BLaER1 treated with 17β-estradiol and CSF1 and Interleukin-3, amounts not matched to agents 10 nM and 100 nM (cell line): Measurements from ENCODE around the gene GALC.

Source experiments
- H3K27ac ChIP-seq, 11 experiments: shearing (Covaris generic); formaldehyde crosslinking; 2 replicates each; pipeline ENCODE4 v1.8.1; 2022
- H3K27me3 ChIP-seq, 11 experiments: shearing (Covaris generic); formaldehyde crosslinking; 2 replicates each; pipeline ENCODE4 v1.8.1; 2022
- H3K36me3 ChIP-seq, 11 experiments: shearing (Covaris generic); formaldehyde crosslinking; 2 replicates each; pipeline ENCODE4 v1.8.1; 2022
- H3K4me1 ChIP-seq, 10 experiments: shearing (Covaris generic); formaldehyde crosslinking; 2 replicates each; pipeline ENCODE4 v1.8.1; 2022
- H3K4me2 ChIP-seq, 11 experiments: shearing (Covaris generic); formaldehyde crosslinking; 2 replicates each; pipeline ENCODE4 v1.8.1; 2022
- H3K4me3 ChIP-seq, 10 experiments: shearing (Covaris generic); formaldehyde crosslinking; 2 replicates each; pipeline ENCODE4 v1.8.1; 2022
- H3K9ac ChIP-seq, 11 experiments: shearing (Covaris generic); formaldehyde crosslinking; 2 replicates each; pipeline ENCODE4 v1.8.1; 2022
- H3K9me3 ChIP-seq, 11 experiments: shearing (Covaris generic); formaldehyde crosslinking; replicated peaks in 1 of 11; 2 replicates each; pipeline ENCODE4 v1.8.1; 2022
- H4K20me1 ChIP-seq, 11 experiments: shearing (Covaris generic); formaldehyde crosslinking; 2 replicates each; pipeline ENCODE4 v1.8.1; 2022
- Cebpa-rat ChIP-seq, 11 experiments: shearing (Covaris generic); IDR thresholded peaks; 2 replicates each; pipeline ENCODE4 v1.8.1; 2022

Gene GALC

DNA sequence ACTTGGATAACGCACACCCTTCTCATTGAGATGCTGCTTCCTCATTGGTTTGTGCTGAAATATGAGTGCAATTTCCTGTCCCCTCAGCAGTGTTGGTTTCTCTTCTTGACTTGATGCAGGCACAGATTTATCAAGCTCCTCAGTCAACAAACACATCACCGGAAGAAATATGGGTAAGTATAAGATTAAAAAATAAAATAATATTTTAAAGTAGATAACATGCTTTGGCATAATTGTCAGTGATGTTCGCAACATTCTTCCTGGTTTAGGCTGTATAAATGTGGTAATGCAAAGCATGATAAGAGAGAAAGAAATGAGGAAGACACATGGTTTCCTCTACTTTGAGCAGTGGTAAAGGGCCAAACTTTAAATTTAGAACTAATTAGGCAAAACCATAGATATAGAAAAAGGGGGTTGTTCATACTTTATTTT, 12.1 kb upstream of the GALC start, which contains the start of gene GPR65:
TSS of gene GPR65 (plus strand) at position 86 of the 432 bp plus-strand sequence. CDS start 5,713 bp downstream, outside the sequence.
- H3K9ac ChIP-seq, result peak within 1 kb of the TSS; percentile 68 to 89 (median 80)
- peak within 1 kb of the TSS; percentile 77 to 99 (median 84) for H3K4me2 ChIP-seq
- peak in 1 of 11 experiments; percentile 49; a peak in 1 of 22 replicates for TF ChIP-seq Cebpa-rat (IDR thresholded peaks at IDR 0.05)
- H4K20me1 ChIP-seq, result peaks cover 0 to 16% (median 0%) of the 10 kb centered on the region in 11 experiments; a peak in 2 of 22 replicates
- H3K36me3 ChIP-seq, result peaks cover 0 to 20% (median 0%) of the 10 kb centered on the region in 11 experiments; a peak in 8 of 22 replicates
- H3K4me3 ChIP-seq, result peak within 1 kb of the TSS; percentile 54 to 71 (median 64)
- peak within 1 kb of the TSS; percentile 79 to 92 (median 87) for H3K27ac ChIP-seq
- H3K27me3 ChIP-seq, result no peaks in the 10 kb centered on the region
- H3K9me3 ChIP-seq, result peaks cover 0 to 7% (median 0%) of the 10 kb centered on the region in 11 experiments; a peak in 4 of 22 replicates
- peaks cover 44 to 75% (median 66%) of the 10 kb centered on the region in 10 experiments for H3K4me1 ChIP-seq

DNA sequence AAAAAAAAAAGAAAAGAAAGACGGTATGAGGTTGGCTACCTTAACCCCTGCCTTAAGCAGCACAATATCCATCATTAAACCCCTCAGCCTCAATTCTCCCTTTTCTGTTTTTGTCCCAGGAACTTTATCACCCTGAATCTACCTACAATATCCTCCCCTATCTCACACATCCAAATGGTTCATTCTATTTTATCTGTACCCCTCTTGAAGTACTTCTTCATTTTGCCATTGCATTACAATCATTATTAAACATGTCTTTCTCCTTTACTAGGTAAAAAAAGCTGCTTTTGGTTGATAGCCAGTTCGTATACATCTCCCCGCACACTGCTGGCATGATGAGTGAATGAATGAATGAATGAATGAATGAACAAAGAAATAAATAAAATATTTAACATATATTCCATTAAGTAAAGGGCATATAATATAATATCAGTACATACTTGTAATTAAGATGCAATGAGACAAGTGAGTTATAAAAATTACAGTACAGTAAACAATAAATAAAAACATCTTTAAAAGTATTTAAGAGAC, 11.6 kb upstream of the GALC start:
- Histone ChIP-seq H3K27me3 (no peaks in the 10 kb centered on the region), H4K20me1 (peaks cover 0 to 12% (median 0%) of the 10 kb centered on the region in 11 experiments; a peak in 2 of 22 replicates), H3K4me1 (peaks cover 48 to 75% (median 67%) of the 10 kb centered on the region in 10 experiments), H3K27ac (peak overlapping the region; percentile 79 to 92 (median 87)), H3K9me3 (peaks cover 0 to 7% (median 0%) of the 10 kb centered on the region in 11 experiments; a peak in 4 of 22 replicates), H3K4me2 (peak overlapping the region; percentile 66 to 99 (median 78)), H3K9ac (peak overlapping the region in 10 of 11 experiments; percentile 68 to 89 (median 80); a peak in 16 of 22 replicates), H3K36me3 (peaks cover 0 to 16% (median 0%) of the 10 kb centered on the region in 11 experiments; a peak in 8 of 22 replicates), H3K4me3 (peak overlapping the region; percentile 54 to 71 (median 64); a peak in 18 of 20 replicates)
- no peak for TF ChIP-seq Cebpa-rat (IDR thresholded peaks at IDR 0.05)

GRCh38 chr14:88003425-88003824, 10.4 kb upstream of the GALC start:
- Histone ChIP-seq H3K36me3 (peaks cover 0 to 6% (median 0%) of the 10 kb centered on the region in 11 experiments; a peak in 6 of 22 replicates), H3K4me3 (no peak overlapping the region), H3K4me2 (peak overlapping the region in 9 of 11 experiments; percentile 50 to 99 (median 78); a peak in 13 of 22 replicates), H3K27me3 (no peaks in the 10 kb centered on the region), H4K20me1 (peaks cover 0 to 2% (median 0%) of the 10 kb centered on the region in 11 experiments; a peak in 1 of 22 replicates), H3K27ac (peak overlapping the region in 7 of 11 experiments; percentile 62 to 92 (median 78); a peak in 12 of 22 replicates), H3K9me3 (peaks cover 0 to 7% (median 0%) of the 10 kb centered on the region in 11 experiments; a peak in 4 of 22 replicates), H3K4me1 (peaks cover 50 to 72% (median 64%) of the 10 kb centered on the region in 10 experiments), H3K9ac (no peak overlapping the region)
- no peak for TF ChIP-seq Cebpa-rat (IDR thresholded peaks at IDR 0.05)

DNA sequence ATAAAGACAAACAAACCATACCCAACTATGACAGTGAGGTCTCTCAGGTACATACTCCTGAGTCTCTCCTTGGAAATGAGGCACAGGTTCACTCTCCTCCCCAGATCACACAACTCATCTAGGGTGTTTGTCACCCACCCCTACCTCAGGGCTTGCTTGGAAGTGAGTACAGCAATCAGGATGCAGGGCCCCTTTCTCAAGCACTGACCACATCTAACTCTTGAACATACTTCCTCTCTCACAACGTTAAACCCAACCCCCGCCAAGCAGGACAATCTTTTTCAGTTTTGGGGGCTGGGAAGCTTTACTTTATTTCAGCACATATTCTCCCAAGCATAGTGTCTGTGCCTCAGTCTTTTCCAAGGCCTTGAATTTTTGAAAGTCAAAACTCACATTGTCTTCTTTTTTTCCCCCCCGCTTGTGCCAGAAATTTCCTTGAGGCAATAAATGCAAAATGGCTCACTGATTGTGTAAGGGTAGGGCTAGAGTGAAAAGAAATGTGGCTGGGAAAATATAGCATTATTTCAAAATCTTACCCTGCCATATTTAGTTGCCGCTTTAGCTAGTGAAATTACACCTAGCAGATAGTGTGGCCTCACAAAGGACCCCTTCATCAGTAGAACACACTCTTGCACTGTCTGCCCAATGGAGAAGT, 9.6 kb upstream of the GALC start:
- H3K9ac ChIP-seq, result peak overlapping the region in 7 of 11 experiments; percentile 22 to 62 (median 54); a peak in 11 of 22 replicates
- H3K4me3 ChIP-seq, result peak overlapping the region in 3 of 10 experiments; percentile 3 to 32 (median 32); a peak in 6 of 20 replicates
- peaks cover 0 to 7% (median 0%) of the 10 kb centered on the region in 11 experiments; a peak in 4 of 22 replicates for H3K9me3 ChIP-seq
- peak in 2 of 11 experiments; percentile 27 to 35; a peak in 2 of 22 replicates for TF ChIP-seq Cebpa-rat (IDR thresholded peaks at IDR 0.05)
- no peaks in the 10 kb centered on the region for H3K27me3 ChIP-seq
- peak overlapping the region; percentile 41 to 92 (median 70); a peak in 21 of 22 replicates for H3K27ac ChIP-seq
- H3K4me2 ChIP-seq, result peak overlapping the region; percentile 50 to 99 (median 78)
- H3K36me3 ChIP-seq, result no peaks in the 10 kb centered on the region
- H3K4me1 ChIP-seq, result peaks cover 42 to 70% (median 56%) of the 10 kb centered on the region in 10 experiments
- H4K20me1 ChIP-seq, result no peaks in the 10 kb centered on the region

DNA sequence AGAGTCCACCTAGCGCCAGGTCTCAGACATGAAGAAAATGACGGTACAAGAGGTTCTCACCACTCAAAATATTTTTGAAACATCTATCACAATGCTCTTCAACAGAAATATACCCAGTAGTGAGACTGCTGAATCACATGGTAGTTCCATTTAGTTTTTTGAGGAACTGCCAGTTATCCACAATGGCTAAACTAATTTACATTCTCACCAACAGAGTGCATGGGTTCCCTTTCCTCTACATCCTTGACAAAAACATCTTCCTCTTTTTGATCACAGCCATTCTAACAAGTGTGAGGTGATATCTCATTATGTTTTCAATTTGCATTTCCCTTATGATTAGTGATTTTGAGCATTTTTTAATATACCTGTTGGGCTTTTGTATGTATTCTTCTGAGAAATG, 6.3 kb upstream of the GALC start:
- Histone ChIP-seq H4K20me1 (no peaks in the 10 kb centered on the region), H3K27me3 (no peaks in the 10 kb centered on the region), H3K4me2 (peak overlapping the region in 6 of 11 experiments; percentile 26 to 78 (median 52); a peak in 11 of 22 replicates), H3K4me1 (peaks cover 23 to 84% (median 42%) of the 10 kb centered on the region in 10 experiments), H3K9ac (no peak overlapping the region), H3K4me3 (no peak overlapping the region), H3K36me3 (no peaks in the 10 kb centered on the region), H3K27ac (peak overlapping the region in 5 of 11 experiments; percentile 27 to 51 (median 38); a peak in 8 of 22 replicates), H3K9me3 (peaks cover 0 to 20% (median 11%) of the 10 kb centered on the region in 11 experiments; a peak in 17 of 22 replicates)
- no peak for TF ChIP-seq Cebpa-rat (IDR thresholded peaks at IDR 0.05)

GRCh38 chr14:87998482-87998881, 5.5 kb upstream of the GALC start:
- peaks cover 0 to 22% (median 11%) of the 10 kb centered on the region in 11 experiments; a peak in 17 of 22 replicates for H3K9me3 ChIP-seq
- no peak for TF ChIP-seq Cebpa-rat (IDR thresholded peaks at IDR 0.05)
- H3K4me1 ChIP-seq, result peaks cover 27 to 82% (median 40%) of the 10 kb centered on the region in 10 experiments
- H3K36me3 ChIP-seq, result no peaks in the 10 kb centered on the region
- H3K9ac ChIP-seq, result no peak overlapping the region
- no peaks in the 10 kb centered on the region for H4K20me1 ChIP-seq
- H3K27me3 ChIP-seq, result peaks cover 0 to under 1% (median 0%) of the 10 kb centered on the region in 11 experiments; a peak in 2 of 22 replicates
- H3K4me2 ChIP-seq, result peak overlapping the region in 6 of 11 experiments; percentile 26 to 78 (median 52); a peak in 9 of 22 replicates
- peak overlapping the region in 3 of 11 experiments; percentile 27 to 51 (median 38); a peak in 3 of 22 replicates for H3K27ac ChIP-seq
- no peak overlapping the region for H3K4me3 ChIP-seq

GRCh38 chr14:87996291-87996592, 3.3 kb upstream of the GALC start:
- H3K9ac ChIP-seq, result no peak overlapping the region
- H3K4me1 ChIP-seq, result peaks cover 22 to 76% (median 31%) of the 10 kb centered on the region in 10 experiments; a peak in 19 of 20 replicates
- no peak overlapping the region for H3K4me3 ChIP-seq
- TF ChIP-seq Cebpa-rat (IDR thresholded peaks at IDR 0.05), result no peak
- no peaks in the 10 kb centered on the region for H3K36me3 ChIP-seq
- peak overlapping the region in 8 of 11 experiments; percentile 2 to 59 (median 16); a peak in 6 of 22 replicates for H3K4me2 ChIP-seq
- peaks cover 0 to 18% (median 12%) of the 10 kb centered on the region in 11 experiments; a peak in 16 of 22 replicates for H3K9me3 ChIP-seq
- H4K20me1 ChIP-seq, result no peaks in the 10 kb centered on the region
- peaks cover 0 to 11% (median 0%) of the 10 kb centered on the region in 11 experiments; a peak in 4 of 22 replicates for H3K27me3 ChIP-seq
- peak overlapping the region in 1 of 11 experiments; percentile 6; a peak in 1 of 22 replicates for H3K27ac ChIP-seq

DNA sequence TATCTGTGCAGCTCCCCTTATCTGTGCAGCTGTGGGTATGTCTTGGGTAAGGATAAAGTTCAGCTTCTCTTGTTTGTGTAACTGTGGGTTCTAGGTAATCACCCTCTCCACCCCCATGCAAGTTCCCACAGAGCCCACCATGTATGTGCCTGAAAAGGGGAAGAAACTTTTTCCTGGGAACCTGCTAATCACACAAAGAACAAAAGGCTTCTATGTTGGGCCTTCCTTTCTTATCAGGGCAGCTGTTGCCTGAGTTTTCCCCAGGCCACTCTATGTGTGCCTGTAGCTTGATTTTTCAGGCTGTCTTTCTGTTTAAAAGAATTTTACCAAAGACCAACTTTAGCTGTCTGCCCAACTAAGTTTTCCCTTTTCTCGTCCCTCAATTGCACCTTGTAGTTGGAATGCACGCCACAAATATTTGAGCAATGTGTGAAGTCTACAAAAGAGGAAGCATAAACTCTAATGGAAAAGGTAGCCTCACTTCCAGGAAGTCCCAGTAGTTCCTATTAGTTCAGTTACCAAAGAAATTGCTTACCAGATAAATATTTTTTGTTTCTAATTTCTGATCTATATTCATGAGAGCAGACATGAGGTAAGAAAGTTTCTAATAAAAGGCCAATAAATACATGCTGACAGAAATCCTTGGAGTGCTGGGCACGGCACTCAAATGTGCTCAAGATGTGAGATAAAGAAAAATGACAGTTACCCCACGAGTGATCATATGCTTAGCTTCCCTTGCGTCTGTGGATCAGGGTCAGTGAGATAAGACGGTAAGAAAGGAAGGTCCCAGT, 2.7 kb upstream of the GALC start:
- peaks cover 0 to 18% (median 12%) of the 10 kb centered on the region in 11 experiments; a peak in 16 of 22 replicates for H3K9me3 ChIP-seq
- H3K27ac ChIP-seq, result peak overlapping the region in 2 of 11 experiments; percentile 6 to 8; a peak in 2 of 22 replicates
- no peak overlapping the region for H3K4me3 ChIP-seq
- TF ChIP-seq Cebpa-rat (IDR thresholded peaks at IDR 0.05), result no peak
- H3K9ac ChIP-seq, result no peak overlapping the region
- H4K20me1 ChIP-seq, result no peaks in the 10 kb centered on the region
- peaks cover 22 to 76% (median 31%) of the 10 kb centered on the region in 10 experiments; a peak in 19 of 20 replicates for H3K4me1 ChIP-seq
- peak overlapping the region in 9 of 11 experiments; percentile 2 to 59 (median 16); a peak in 10 of 22 replicates for H3K4me2 ChIP-seq
- H3K36me3 ChIP-seq, result no peaks in the 10 kb centered on the region
- peaks cover 0 to 11% (median 0%) of the 10 kb centered on the region in 11 experiments; a peak in 4 of 22 replicates for H3K27me3 ChIP-seq
